Mononuclear cell (primary cell): ENCODE data around the gene PCDHGA6. TPM values are rescaled to one million over a fixed set of nuclear protein-coding genes. Genes with fewer than 3 reads are reported as not detected.

Source experiments
- H3K27me3 ChIP-seq: 2 replicates; pipeline ENCODE4 v1.6.0; 2011; ENCODE audit warnings: low read length, control low read depth; ENCODE audit not compliant: insufficient read depth
- H3K4me1 ChIP-seq: 2 replicates; pipeline ENCODE4 v1.5.1; 2011; ENCODE audit warnings: mild to moderate bottlenecking, low read length, control low read depth; ENCODE audit not compliant: insufficient read depth
- H3K4me3 ChIP-seq: 2 replicates; pipeline ENCODE4 v1.5.1; 2011; ENCODE audit warnings: mild to moderate bottlenecking, low read length, moderate library complexity
- H3K9me3 ChIP-seq: 2 replicates; pipeline ENCODE4 v1.5.1; 2011; ENCODE audit warnings: low read depth, mild to moderate bottlenecking, control low read depth, low read length
- total RNA-seq: library from RNA; depleted of rRNA; stranded (reverse); fragments of >200 nt; gene quantifications from one replicate; pipeline ENCODE4 v1.2.3, GENCODE V29; 2012

PCDHGA6 gene
- total RNA-seq, 1 donor, result 0.10 TPM

GRCh38 chr5:141351591-141351990, 22.1 kb upstream of the PCDHGA6 start:
- H3K4me1 ChIP-seq, result no peaks in the 10 kb centered on the region
- H3K27me3 ChIP-seq, result peaks cover 84% of the 10 kb centered on the region
- H3K4me3 ChIP-seq, result no peak overlapping the region
- H3K9me3 ChIP-seq, result peaks cover 10% of the 10 kb centered on the region

GRCh38 chr5:141354900-141355469, 18.7 kb upstream of the PCDHGA6 start, which contains the start of gene PCDHGA4:
Gene PCDHGA4, plus strand, starts transcription at chr5:141355021. Its CDS starts 87 bp downstream, at chr5:141355108.
- Histone ChIP-seq H3K4me3 (no peak within 1 kb of the TSS), H3K27me3 (peaks cover 90% of the 10 kb centered on the region), H3K4me1 (no peaks in the 10 kb centered on the region), H3K9me3 (peaks cover 4% of the 10 kb centered on the region)

- Histone ChIP-seq H3K9me3 (peaks cover 4% of the 10 kb centered on the region), H3K4me1 (no peaks in the 10 kb centered on the region), H3K4me3 (no peak overlapping the region), H3K27me3 (peaks cover 92% of the 10 kb centered on the region)
Observed at GRCh38 chr5:141355641-141356040, 18.1 kb upstream of the PCDHGA6 start.

- Histone ChIP-seq H3K9me3 (peaks cover 3% of the 10 kb centered on the region), H3K4me1 (no peaks in the 10 kb centered on the region), H3K4me3 (no peak overlapping the region), H3K27me3 (peaks cover 91% of the 10 kb centered on the region)
Observed at GRCh38 chr5:141356133-141356532, 17.6 kb upstream of the PCDHGA6 start.

- peaks cover 91% of the 10 kb centered on the region for H3K27me3 ChIP-seq
- no peaks in the 10 kb centered on the region for H3K4me1 ChIP-seq
- no peak overlapping the region for H3K4me3 ChIP-seq
- no peaks in the 10 kb centered on the region for H3K9me3 ChIP-seq
Observed at GRCh38 chr5:141356950-141357349, 16.7 kb upstream of the PCDHGA6 start.

GRCh38 chr5:141359790-141360426, 13.8 kb upstream of the PCDHGA6 start, which contains the start of gene PCDHGB2:
Gene PCDHGB2, plus strand, starts transcription at chr5:141359994. Its CDS starts 142 bp downstream, at chr5:141360136.
- H3K27me3 ChIP-seq, result peaks cover 93% of the 10 kb centered on the region
- peaks cover 7% of the 10 kb centered on the region for H3K9me3 ChIP-seq
- H3K4me1 ChIP-seq, result no peaks in the 10 kb centered on the region
- peak within 1 kb of the TSS; percentile 12 for H3K4me3 ChIP-seq

GRCh38 chr5:141360685-141361084, 13.0 kb upstream of the PCDHGA6 start:
- Histone ChIP-seq H3K4me3 (no peak overlapping the region), H3K4me1 (no peaks in the 10 kb centered on the region), H3K9me3 (peaks cover 14% of the 10 kb centered on the region), H3K27me3 (peaks cover 93% of the 10 kb centered on the region)

- Histone ChIP-seq H3K4me3 (no peak overlapping the region), H3K9me3 (peaks cover 14% of the 10 kb centered on the region), H3K4me1 (no peaks in the 10 kb centered on the region), H3K27me3 (peaks cover 93% of the 10 kb centered on the region)
Observed at GRCh38 chr5:141362719-141363118, 11.0 kb upstream of the PCDHGA6 start.

- H3K27me3 ChIP-seq, result peaks cover 93% of the 10 kb centered on the region
- H3K4me1 ChIP-seq, result no peaks in the 10 kb centered on the region
- peaks cover 14% of the 10 kb centered on the region for H3K9me3 ChIP-seq
- no peak within 1 kb of the TSS for H3K4me3 ChIP-seq
Observed at GRCh38 chr5:141363952-141364660, 9.6 kb upstream of the PCDHGA6 start, which contains the start of gene PCDHGA5. Gene PCDHGA5, plus strand, starts transcription at chr5:141364162. Its CDS starts 169 bp downstream, at chr5:141364331.

GRCh38 chr5:141366016-141366896, 7.4 kb upstream of the PCDHGA6 start:
- Histone ChIP-seq H3K27me3 (peaks cover 94% of the 10 kb centered on the region), H3K4me3 (no peak overlapping the region), H3K9me3 (peaks cover 17% of the 10 kb centered on the region), H3K4me1 (peaks cover 5% of the 10 kb centered on the region)

GRCh38 chr5:141369994-141370848, 3.5 kb upstream of the PCDHGA6 start, which contains the start of gene PCDHGB3:
Gene PCDHGB3, plus strand, starts transcription at chr5:141370242. Its CDS starts 153 bp downstream, at chr5:141370395.
- H3K4me3 ChIP-seq, result no peak within 1 kb of the TSS
- peaks cover 98% of the 10 kb centered on the region for H3K27me3 ChIP-seq
- H3K4me1 ChIP-seq, result peaks cover 5% of the 10 kb centered on the region
- peaks cover 15% of the 10 kb centered on the region for H3K9me3 ChIP-seq

GRCh38 chr5:141371572-141372475, 1.9 kb upstream of the PCDHGA6 start:
- Histone ChIP-seq H3K4me3 (no peak overlapping the region), H3K27me3 (peaks cover 88% of the 10 kb centered on the region), H3K9me3 (peaks cover 12% of the 10 kb centered on the region)

GRCh38 chr5:141374627-141375026, 936 bp downstream of the PCDHGA6 start:
- peaks cover 76% of the 10 kb centered on the region for H3K27me3 ChIP-seq
- H3K4me1 ChIP-seq, result peaks cover 5% of the 10 kb centered on the region
- no peak overlapping the region for H3K4me3 ChIP-seq
- H3K9me3 ChIP-seq, result peaks cover 16% of the 10 kb centered on the region

More at GRCh38 chr5:141371572-141372475, 1.9 kb upstream of the PCDHGA6 start:
- H3K4me1 ChIP-seq, result peaks cover 5% of the 10 kb centered on the region
